GM12892 (cell line): ENCODE results near the gene TBCC.
A peak's percentile ranks its signal among the peaks of the same experiment; 100 is the strongest.

Experiments used
- DNase-seq: peaks from one replicate; pipeline ENCODE4 v3.0.0; 2011; ENCODE audit not compliant: insufficient read length
- FAIRE-seq: peaks from 2 replicates; lab custom pipeline; 2011; peaks lifted over from hg19 to GRCh38; lab: Jason Lieb, UNC
- POLR2A ChIP-seq: IDR thresholded peaks from 2 replicates; pipeline ENCODE4 v1.6.1; 2011; ENCODE audit warnings: low read depth, low read length, control low read depth
- POLR2AphosphoS5 ChIP-seq: IDR thresholded peaks from 2 replicates; pipeline ENCODE4 v1.6.1; 2011; ENCODE audit warnings: low read depth, low read length, control low read depth
- TAF1 ChIP-seq: IDR thresholded peaks from 2 replicates; pipeline ENCODE4 v1.6.1; 2011; ENCODE audit warnings: low read depth, mild to moderate bottlenecking, control low read depth, low read length, borderline replicate concordance

TBCC gene

GRCh38 chr6:42766163-42766670 lies 20.3 kb upstream of the TBCC start:
- DNase-seq (no peak), FAIRE-seq (no peak)
- TF ChIP-seq TAF1 = no peak
- no peak for TF ChIP-seq POLR2A
- TF ChIP-seq POLR2AphosphoS5 = no peak

- DNase-seq (no peak), FAIRE-seq (no peak)
- TF ChIP-seq POLR2A (no peak), POLR2AphosphoS5 (no peak), TAF1 (no peak)
Observed at GRCh38 chr6:42764911-42765648, 19.2 kb upstream of the TBCC start.

DNA sequence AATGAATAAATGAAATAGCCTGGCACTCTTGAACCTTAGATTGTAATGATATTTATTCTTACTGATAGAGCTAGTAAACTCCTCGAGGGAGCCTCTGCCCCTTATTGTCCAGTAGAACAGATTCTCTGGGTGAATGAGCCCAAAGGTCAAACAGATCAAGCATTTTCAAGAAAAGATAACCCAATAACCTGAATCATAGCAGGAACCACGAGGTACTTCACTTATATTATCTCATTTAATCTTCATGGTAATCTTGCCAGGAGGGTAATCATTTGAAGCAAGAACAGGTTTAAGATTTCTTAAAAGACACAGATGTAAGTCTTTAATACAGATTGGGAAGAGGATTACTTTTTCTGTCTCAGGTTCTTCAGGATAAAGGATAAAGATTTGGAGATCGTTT lies 17.0 kb upstream of the TBCC start:
- TF ChIP-seq TAF1 (no peak), POLR2A (no peak)
- FAIRE-seq (no peak), DNase-seq (no peak)

- FAIRE-seq (no peak), DNase-seq (no peak)
- TF ChIP-seq TAF1 = no peak
- TF ChIP-seq POLR2A = no peak
- no peak for TF ChIP-seq POLR2AphosphoS5
Observed at GRCh38 chr6:42762426-42762859, 16.5 kb upstream of the TBCC start.

- DNase-seq (no peak), FAIRE-seq (no peak)
- TF ChIP-seq POLR2AphosphoS5 (no peak), TAF1 (no peak), POLR2A (no peak)
Observed at GRCh38 chr6:42761287-42762067, 15.6 kb upstream of the TBCC start.

DNA sequence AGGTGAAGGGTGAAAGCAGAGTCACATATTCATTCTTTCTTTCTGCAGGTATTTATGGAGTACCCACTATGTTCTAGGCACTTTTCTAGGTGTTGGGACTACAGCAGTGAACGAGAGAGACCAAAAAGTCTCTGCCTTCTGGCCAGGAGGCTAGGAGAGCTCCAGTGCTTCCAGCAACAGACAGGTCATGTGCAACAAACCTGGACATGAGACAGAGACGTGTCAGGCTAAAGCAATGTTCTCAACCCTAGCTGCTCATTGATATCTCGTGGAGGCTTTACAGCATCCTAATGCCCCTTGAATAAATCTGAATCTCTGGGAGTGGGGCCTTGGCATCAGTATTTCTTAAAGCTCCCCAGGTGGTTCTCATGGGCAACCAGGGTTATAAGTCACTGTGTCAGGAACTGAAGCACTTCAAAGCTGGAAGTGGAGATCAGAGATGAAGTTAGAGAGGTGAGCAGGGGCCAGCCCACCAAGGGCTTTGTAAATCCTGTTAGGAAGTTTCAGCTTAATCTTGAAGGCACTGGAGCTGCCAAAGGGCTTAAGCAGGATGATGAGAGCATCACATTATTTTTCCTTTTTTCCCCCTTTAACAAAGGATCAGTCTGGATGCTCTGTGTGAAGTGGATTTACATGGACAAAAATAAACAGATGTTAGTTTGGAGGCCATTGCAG lies 13.0 kb upstream of the TBCC start:
- DNase-seq = no peak
- TF ChIP-seq POLR2AphosphoS5 (no peak), TAF1 (no peak), POLR2A (no peak)
- no peak for FAIRE-seq

DNA sequence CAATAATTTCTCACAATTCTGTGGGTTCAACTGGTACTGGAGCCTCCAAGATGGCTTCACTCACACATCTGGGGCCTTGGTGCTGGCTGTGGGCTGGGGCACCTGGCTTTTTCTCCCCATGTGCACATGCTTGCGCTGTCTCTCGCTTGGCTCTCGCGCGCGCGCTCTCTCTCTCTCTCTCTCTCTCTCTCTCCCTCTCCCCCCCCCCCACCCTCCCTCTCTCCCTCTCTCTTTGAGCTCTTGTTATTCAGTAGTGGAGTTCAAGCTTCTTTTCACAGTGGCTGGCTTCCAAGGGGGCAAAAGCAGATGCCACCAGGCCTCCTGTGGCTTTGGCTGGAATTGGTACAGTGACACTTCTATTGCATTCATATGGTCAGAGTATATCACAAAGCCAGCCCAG lies 10.8 kb upstream of the TBCC start:
- FAIRE-seq (no peak), DNase-seq (no peak)
- no peak for TF ChIP-seq POLR2AphosphoS5
- no peak for TF ChIP-seq TAF1
- TF ChIP-seq POLR2A = no peak

- TF ChIP-seq TAF1 (no peak), POLR2AphosphoS5 (no peak), POLR2A (no peak)
- no peak for DNase-seq
- FAIRE-seq = no peak
Observed at GRCh38 chr6:42754759-42755158, 8.9 kb upstream of the TBCC start.

DNA sequence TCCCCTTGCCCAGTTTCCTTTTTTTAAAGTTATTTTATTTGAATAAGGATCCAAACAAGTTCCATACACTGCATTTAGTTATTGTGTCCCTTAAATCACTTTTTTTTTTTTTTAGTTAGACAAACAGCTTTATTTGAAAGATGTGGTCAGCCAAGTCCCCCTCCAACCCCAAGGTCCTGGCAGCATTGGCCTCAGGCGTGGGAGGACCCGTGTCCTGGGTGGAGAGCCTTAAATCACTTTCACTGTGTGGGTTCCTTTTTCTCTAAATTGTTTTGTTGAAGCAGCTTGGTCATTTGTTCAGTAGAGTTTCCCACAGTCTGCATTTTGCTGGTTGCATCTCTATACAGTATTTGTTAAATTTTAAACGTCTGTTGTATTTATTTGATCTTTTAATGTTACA lies 5.2 kb upstream of the TBCC start:
- TF ChIP-seq POLR2A (no peak), TAF1 (no peak), POLR2AphosphoS5 (no peak)
- no peak for FAIRE-seq
- no peak for DNase-seq

- no peak for DNase-seq
- no peak for FAIRE-seq
- TF ChIP-seq POLR2AphosphoS5 = no peak
- TF ChIP-seq POLR2A = no peak
- TF ChIP-seq TAF1 = no peak
Observed at GRCh38 chr6:42748203-42748898, 2.4 kb upstream of the TBCC start.

- TF ChIP-seq POLR2AphosphoS5 = peak; percentile 69; the same call in 1 of the 2 replicates
- peak; percentile 42; the same call in 1 of the 2 replicates for TF ChIP-seq TAF1
- TF ChIP-seq POLR2A = peak; percentile 92
- DNase-seq (peak; percentile 90), FAIRE-seq (peak; percentile 85)
Observed at GRCh38 chr6:42746463-42747391, 824 bp upstream of the TBCC start.

- DNase-seq (peak; percentile 30), FAIRE-seq (no peak)
- no peak; the same call in 1 of the 2 replicates for TF ChIP-seq POLR2AphosphoS5
- no peak for TF ChIP-seq TAF1
- no peak for TF ChIP-seq POLR2A
Observed at GRCh38 chr6:42745083-42745639, 742 bp downstream of the TBCC start.
